HG03025 (cell line): ENCODE measurements around the gene KHNYN.
A peak's percentile ranks its signal among the peaks of the same experiment; 100 is the strongest.
"Not testable (repeated sequence)": the region's sequence is repeated elsewhere in the genome, so short reads cannot be mapped to it uniquely, and the experiment has no call there.

Source experiments
- ATAC-seq: cut with Tn5 transposase; IDR thresholded peaks from one replicate; pipeline ENCODE4 v1.9.1; 2021; ENCODE audit warnings: mild to moderate bottlenecking, moderate library complexity; ENCODE audit not compliant: unreplicated experiment, low FRiP score

The KHNYN gene

GRCh38 chr14:24429395-24430142 lies at the start of gene KHNYN, which contains the start of gene CBLN3:
KHNYN (plus strand) TSS chr14:24429954; CDS start chr14:24430731, 777 bp downstream.
CBLN3 (minus strand) TSS chr14:24429668; CDS start chr14:24429054, 614 bp downstream.
- peak; percentile 83 for ATAC-seq

DNA sequence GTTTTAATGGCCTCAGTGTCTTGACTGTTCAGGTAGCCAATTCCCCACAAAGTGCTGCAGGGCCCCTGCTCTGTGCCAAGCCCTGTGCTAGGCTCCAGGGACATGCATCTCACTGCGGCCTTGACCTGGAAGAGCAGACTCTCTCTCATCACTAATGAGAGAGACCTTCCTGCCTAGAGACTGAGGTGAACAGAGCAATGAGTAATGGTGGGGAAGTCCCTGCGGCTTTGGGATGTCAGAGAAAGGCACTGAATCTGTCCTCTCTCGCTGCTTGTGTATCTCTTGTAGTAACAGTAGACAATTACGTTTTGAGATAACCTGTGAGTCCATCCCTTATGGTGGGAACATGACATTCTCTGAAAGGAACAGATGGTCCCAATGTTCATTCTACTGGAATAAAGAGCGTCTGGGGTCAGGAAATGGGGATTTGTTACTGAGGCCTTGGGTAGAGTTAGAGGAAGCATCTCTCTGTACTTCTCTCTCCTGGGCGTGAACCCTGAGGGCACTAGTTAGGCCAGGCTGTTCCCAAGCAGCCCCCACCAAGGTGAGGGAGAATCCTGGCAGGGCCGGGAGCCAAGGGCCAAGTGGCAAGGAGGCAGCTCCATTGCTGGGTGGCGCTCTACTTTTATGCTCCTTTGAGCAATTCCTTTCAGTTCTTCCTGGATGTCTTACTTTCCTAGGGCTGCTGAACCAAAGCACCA lies 48.2 kb upstream of the KHNYN start:
- ATAC-seq, result no peak

GRCh38 chr14:24382064-24382371 lies 47.7 kb upstream of the KHNYN start:
- no peak for ATAC-seq

DNA sequence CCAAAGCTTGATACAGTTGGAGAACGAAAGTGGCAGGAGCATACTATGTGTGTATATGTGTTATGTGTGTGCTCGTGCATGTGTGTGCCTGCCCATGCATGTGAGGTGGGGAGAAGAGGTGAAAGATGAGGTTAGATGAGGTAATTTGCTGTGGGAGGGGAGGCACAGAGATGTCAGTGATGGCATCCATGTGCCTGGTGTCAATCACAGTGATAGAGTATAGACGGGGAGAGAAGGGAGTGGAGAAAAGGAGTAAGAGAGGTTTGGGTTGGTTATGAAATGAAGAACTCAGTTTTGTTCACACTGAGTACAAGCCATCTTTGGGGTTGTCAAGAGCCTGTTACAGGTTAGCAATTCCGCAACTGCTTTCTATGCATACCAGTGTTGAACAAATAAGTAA lies 45.6 kb upstream of the KHNYN start:
- ATAC-seq, result no peak

- no peak for ATAC-seq
Measured at GRCh38 chr14:24385524-24385923, 44.2 kb upstream of the KHNYN start.

- no peak for ATAC-seq
Measured at GRCh38 chr14:24387009-24387345, 42.8 kb upstream of the KHNYN start.

GRCh38 chr14:24387579-24387978 lies 42.2 kb upstream of the KHNYN start:
- ATAC-seq, result not testable (repeated sequence)

GRCh38 chr14:24388474-24389179 lies 41.1 kb upstream of the KHNYN start:
- no peak for ATAC-seq

DNA sequence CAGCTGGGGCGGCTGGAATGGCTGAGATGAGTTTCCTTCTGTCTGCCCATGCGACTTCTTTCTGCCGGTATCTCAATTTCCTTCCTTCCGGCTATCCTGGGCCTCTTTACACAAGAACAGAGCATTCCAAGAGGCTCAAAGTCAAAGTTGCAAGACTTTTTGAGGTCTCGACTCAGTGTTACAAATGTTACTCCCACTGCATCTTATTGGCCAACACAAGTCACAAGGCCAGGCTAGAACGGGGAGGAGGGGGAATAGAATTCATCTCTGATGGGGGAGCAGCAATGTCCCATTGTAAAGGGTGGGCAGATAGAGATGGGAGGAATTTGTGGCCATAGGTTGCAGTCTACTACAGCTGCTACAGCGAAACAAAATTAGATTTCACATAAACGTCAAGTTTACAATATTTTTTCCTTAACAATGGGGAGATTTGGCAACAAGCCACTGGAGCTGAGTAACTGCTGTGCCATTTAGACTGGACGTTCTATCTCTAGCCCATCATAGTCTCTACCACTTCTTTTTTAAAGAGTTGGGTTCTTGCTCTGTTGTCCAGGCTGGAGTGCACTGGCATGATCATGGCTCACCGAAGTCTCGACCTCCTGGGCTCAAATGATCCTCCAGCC lies 40.4 kb upstream of the KHNYN start:
- ATAC-seq, result no peak

DNA sequence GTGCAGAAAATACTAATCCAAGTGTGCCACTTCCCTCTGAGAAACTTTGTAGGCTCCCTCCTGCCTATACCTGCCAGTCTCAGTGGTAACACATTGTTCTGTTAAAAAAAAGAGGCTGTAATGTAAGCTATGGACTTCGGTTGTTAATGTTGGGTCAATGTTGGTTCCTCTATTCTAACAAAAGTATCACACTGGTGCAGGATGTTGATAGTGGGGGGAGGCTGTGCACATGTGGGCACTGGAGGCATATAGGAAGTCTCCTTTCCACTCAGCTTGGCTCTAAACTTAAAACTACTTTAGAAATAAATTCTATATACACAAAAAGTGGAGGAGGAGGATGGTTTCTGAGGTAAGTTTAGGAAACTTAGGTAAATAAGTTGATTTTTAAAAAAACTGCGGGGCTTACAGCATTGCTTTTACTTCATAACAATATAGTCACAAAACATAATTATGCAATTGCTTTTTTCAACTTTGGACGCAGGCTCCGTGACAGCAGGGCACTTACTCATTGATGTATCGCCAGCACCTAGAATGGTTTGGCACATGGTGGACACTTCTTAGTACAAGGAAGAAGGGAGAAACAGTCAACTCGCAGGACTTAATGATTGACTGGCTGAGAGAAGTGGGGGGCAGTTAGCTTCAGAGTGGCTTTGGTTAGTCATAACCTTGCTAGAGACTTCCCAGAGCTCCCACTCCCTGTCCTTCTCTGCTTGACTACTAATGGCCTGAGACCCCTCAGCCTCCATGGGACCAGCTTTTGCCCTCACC lies 38.9 kb upstream of the KHNYN start:
- no peak for ATAC-seq

DNA sequence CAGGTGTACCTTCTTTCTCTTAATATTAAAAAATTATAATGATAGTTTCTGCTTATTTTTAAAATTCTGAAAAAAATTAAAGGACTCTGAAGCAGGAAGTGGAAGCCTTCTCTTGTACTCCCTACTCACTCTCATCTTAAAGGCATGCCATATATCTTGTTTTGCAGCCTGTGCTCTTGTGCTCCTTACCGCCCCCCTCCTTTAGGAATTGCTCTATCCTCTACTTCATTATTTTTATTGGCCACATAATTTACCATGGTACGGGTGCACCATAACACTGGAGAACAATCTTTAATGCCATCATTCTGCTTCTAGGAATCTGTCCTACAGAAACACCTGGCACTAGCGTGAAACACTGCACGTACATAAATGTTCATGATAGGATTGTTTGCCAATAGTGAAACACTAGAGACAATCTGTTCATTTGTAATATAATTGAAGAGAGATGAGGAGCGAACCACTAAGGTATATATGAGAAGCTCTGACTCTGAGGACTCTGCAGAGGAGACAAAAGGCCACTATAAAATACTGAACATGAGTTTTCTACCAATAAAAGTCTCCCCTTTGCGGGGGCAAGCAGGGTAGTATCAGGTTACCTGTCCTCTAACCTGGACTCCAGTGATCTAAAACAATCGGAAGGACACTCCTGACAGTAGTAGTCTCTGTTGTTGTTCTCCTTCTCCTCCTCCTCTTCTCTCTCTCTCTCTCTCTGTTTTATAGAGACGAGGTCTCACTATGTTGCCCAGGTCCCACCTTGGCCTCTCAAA lies 37.2 kb upstream of the KHNYN start:
- ATAC-seq, result no peak

- ATAC-seq, result no peak
Measured at GRCh38 chr14:24394275-24394674, 35.5 kb upstream of the KHNYN start.

GRCh38 chr14:24395609-24396582 lies 33.9 kb upstream of the KHNYN start:
- ATAC-seq, result no peak

DNA sequence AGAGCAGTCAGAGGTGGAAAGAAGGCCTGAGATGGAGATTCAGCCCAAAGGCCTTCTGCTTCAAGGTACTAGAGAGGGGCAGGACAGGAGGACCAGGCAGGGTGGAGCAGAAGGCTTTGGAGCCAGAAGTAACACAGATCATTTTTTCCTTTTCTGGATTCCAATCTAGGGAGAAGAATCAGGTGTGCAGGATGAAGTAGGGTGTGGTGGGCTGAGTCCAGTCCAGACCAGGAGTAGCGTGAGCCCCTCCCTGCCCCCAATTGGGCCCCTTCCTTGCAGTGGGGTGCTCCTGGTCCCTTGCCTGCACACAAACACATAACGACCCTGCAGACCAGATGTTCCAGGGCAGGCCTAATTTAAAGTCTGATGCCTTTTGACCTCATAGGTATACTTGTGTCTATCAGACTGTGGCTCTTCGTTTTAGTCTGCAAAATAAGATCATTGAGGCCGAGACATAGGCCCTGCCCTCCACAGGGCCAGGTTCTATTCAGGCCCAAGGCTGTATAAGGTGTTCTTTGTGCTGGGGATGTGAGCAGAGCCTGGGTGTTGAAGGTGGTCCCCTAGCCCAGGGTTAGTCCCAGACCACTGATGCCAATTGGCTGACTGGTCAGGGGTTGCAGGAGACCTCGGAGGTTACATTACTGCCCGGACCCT lies 32.0 kb upstream of the KHNYN start:
- ATAC-seq, result no peak

- ATAC-seq, result no peak
Measured at GRCh38 chr14:24398293-24398652, 31.5 kb upstream of the KHNYN start.

GRCh38 chr14:24398653-24399446 lies 30.9 kb upstream of the KHNYN start, which contains the start of gene NYNRIN:
NYNRIN (plus strand) TSS chr14:24399003; CDS start chr14:24399247, 244 bp downstream.
- no peak for ATAC-seq

- no peak for ATAC-seq
Measured at GRCh38 chr14:24399447-24399822, 30.3 kb upstream of the KHNYN start.
